ENCODE results near the gene ASGR1. TPM values are rescaled to one million over a fixed set of nuclear protein-coding genes. Genes with fewer than 3 reads are reported as not detected.

The ASGR1 gene
- total RNA-seq, 1 experiment from 2014 or later: 1.3 TPM

- peaks cover 1% of the 10 kb centered on the region for H3K36me3 ChIP-seq (ENCODE audit: control insufficient read depth, insufficient read depth, low read length)
- in situ Hi-C loops (cut with HindIII; ENCODE audit: low pct_unique_long_range_greater_than_20kb, low sequenced_read_pairs): no loop called here
- no peak for TF ChIP-seq CTCF (IDR thresholded peaks at IDR 0.05)
- TF ChIP-seq TCF7L2 (IDR thresholded peaks at IDR 0.05; ENCODE audit: low read depth, low read length): no peak
- no peak for TF ChIP-seq POLR2AphosphoS5 (IDR thresholded peaks at IDR 0.05; ENCODE audit: low read depth, low read length)
- no peak for TF ChIP-seq SIN3A (IDR thresholded peaks at IDR 0.05; ENCODE audit: borderline replicate concordance, insufficient read depth, low read depth, low read length)
- no peak for TF ChIP-seq REST (IDR thresholded peaks at IDR 0.05; ENCODE audit: insufficient read depth in 1 of 2, low read depth in 2 of 2, low read length in 1 of 2)
- no TSS peak for BruUV-seq (replicated peaks)
- H3K27ac ChIP-seq (ENCODE audit: low read length): no peak overlapping the region
- ChIA-PET CTCF (no interaction called here), POLR2A (no interaction called here)
- no peak for ATAC-seq
- H3K9me3 ChIP-seq (ENCODE audit: control insufficient read depth, insufficient read depth, low read depth, low read length): no peaks in the 10 kb centered on the region
- H3K27me3 ChIP-seq (ENCODE audit: control insufficient read depth, insufficient read depth, low read length): no peaks in the 10 kb centered on the region
- H3K4me1 ChIP-seq (ENCODE audit: control insufficient read depth, insufficient read depth, low read length): peaks cover 4% of the 10 kb centered on the region
- intact Hi-C loops (cut with micrococcal nuclease; ENCODE audit: unreplicated experiment): no loop called here
- no peak overlapping the region for H3K4me3 ChIP-seq (ENCODE audit: low read depth in 2 of 2, low read length in 2 of 2)
- DNase-seq (ENCODE audit: low read depth, low spot score): no peak
Measured at GRCh38 chr17:7207120-7208001, 28.2 kb upstream of the ASGR1 start.

- Histone ChIP-seq H3K9me3 (ENCODE audit: control insufficient read depth, insufficient read depth, low read depth, low read length) (no peaks in the 10 kb centered on the region), H3K27me3 (ENCODE audit: control insufficient read depth, insufficient read depth, low read length) (no peaks in the 10 kb centered on the region), H3K4me1 (ENCODE audit: control insufficient read depth, insufficient read depth, low read length) (no peaks in the 10 kb centered on the region), H3K4me3 (ENCODE audit: low read depth in 2 of 2, low read length in 2 of 2) (no peak overlapping the region), H3K27ac (ENCODE audit: low read length) (no peak overlapping the region), H3K36me3 (ENCODE audit: control insufficient read depth, insufficient read depth, low read length) (peaks cover 4% of the 10 kb centered on the region)
- in situ Hi-C loops (cut with HindIII; ENCODE audit: low pct_unique_long_range_greater_than_20kb, low sequenced_read_pairs): no loop called here
- no TSS peak for BruUV-seq (replicated peaks)
- no peak for ATAC-seq
- DNase-seq (ENCODE audit: low read depth, low spot score): no peak
- intact Hi-C loops (cut with micrococcal nuclease; ENCODE audit: unreplicated experiment): no loop called here
- TF ChIP-seq CTCF (IDR thresholded peaks at IDR 0.05): no peak
- ChIA-PET CTCF (no interaction called here), POLR2A (no interaction called here)
Measured at GRCh38 chr17:7205561-7205960, 26.4 kb upstream of the ASGR1 start.
